Forelimb muscle (tissue), 1 donor: ENCODE data around the gene DUSP5. TPM values are rescaled to one million over a fixed set of nuclear protein-coding genes. Genes with fewer than 3 reads are reported as not detected.

Experiments used
- DNase-seq: peaks from one replicate; pipeline ENCODE4 v3.0.0-alpha.2; 2013; ENCODE audit warnings: low read depth
- polyA plus RNA-seq: library from polyadenylated mRNA; unstranded; fragments of 120-200 nt; gene quantifications from one replicate; pipeline ENCODE4 v1.2.1, GENCODE V29; 2013; ENCODE audit not compliant: insufficient read length

DUSP5 gene
- polyA plus RNA-seq, 1 donor, result 2.5 TPM

DNA sequence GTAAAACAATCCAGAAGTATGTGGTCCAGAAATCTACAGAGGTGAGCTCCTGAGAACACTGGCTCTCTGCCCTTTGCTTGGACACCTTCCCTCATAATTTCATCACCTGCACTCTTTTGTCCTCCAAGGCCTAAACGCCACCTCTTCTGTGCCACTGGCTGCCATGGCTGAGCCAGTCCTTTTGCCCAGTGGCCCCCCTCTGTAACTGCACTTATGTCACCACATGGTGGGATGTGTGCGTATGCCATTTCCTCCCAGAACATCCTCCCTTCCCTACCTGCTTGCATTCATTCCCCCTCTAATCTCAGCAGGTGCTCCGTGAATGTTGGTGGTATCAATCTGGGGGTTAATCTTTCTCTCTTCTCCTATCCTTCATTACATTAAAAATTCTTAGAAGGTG, 17.3 kb upstream of the DUSP5 start:
- no peak for DNase-seq

DNA sequence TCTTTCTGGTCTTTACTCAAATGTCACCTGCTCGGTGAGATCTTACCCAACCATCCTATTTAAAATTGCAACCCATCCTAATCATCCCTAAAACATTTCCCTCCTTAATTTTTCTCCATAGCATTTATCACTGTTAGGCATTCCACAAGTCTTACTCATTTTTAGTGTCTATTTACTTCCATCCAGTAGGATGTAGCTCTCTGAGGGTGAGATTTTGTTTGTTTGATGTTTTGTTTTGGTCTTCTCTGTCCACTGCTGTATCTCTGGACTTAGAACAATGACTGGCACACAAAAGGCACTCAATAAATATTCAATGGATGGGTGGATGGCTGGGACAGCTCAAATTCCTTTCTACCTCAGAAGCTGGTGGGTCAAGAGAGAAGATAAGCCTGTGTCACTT, 15.8 kb upstream of the DUSP5 start:
- no peak for DNase-seq

DNA sequence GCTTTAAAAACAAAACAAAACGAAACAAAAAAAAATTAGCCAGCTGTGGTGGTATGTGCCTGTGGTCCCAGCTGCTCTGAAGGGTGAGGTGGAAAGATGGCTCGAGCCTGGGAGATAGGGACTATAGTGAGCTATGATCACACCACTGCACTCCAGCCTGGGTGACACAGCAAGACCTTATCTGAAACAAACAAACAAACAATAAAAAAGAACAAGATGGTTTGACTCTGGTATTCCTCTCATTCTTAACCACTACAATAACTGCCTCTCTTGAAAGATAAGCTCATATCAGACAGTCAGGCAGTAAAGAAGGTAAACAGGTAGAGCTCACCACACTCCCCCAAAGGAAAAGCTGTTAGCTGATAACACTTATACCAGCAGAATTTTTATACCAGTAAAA, 14.1 kb upstream of the DUSP5 start:
- no peak for DNase-seq

- DNase-seq, result no peak
Measured at GRCh38 chr10:110485541-110485940, 12.2 kb upstream of the DUSP5 start.

DNA sequence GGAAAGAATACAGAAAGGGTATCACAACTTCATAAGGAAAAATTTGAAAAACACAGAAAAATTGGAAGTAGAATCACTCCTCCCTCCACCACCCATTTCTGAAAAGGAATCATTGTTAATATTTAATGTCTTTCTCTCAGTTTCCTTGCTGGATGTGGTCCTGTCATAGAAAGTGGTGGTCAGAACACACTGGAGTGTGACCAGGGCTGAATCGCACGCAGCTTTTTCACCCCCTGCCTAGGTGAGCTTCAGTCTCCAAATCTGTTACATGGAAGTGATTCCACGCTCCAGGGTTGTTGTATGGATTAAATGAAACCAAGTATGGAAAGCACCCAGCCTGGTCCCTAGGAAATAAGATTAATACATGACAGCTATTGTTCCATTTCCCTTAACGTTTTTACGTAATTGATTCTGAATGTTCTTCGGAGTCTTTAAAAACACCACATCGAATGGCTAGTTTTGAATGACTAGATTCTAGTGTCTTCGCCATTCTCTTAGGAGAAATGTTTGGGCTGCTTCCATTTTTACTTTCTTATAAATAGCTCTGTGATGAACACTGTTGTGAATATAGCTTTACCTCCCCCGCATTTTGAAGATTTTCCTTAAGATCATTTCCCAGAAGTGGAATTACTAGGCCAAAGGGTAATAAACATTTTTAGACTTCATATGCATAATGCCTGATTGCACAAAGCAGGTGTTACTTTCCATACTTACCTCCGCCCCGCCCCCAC, 10.9 kb upstream of the DUSP5 start:
- no peak for DNase-seq

GRCh38 chr10:110487411-110488331, 10.0 kb upstream of the DUSP5 start:
- DNase-seq, result no peak

GRCh38 chr10:110488332-110488681, 9.4 kb upstream of the DUSP5 start:
- no peak for DNase-seq

- DNase-seq, result no peak
Measured at GRCh38 chr10:110488940-110489339, 8.8 kb upstream of the DUSP5 start.

DNA sequence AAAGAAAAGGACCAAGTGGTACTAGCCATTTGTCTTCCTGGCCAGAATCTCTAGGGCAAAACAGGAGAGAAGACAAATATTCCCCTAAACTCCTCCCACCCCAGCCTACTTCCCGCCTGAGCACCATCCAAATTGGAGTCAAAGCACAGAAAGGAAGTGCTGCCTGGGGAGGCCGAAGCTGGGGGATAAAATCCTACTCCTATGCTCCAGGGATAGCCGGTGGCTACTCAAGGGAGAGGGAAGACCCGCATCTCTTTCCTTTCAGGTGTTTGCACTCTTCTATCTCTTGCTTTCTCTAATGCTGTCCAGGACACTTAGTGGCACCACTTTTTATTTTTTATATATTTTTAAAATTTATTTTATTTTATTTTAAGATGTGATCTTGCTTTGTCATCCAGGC, 7.1 kb upstream of the DUSP5 start:
- DNase-seq, result no peak

DNA sequence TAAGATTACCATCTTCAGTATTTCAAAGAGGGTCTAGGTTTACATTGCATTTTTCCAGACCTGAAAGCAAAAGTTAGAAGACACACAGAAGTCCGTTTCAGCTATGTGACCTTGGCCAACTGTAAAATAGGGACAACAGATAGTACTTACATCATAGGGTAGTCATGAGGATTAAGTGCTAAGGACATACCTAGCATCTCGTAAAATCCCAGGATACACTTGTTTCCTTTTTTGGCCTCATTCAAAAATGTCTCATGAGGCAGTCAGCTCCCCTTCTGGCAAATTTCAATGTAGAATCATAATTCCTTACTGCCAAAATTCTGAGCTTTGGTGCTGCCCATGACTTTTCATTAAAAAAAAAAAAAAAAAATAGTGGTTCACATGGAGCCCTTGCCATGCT, 6.4 kb upstream of the DUSP5 start:
- DNase-seq, result no peak

- no peak for DNase-seq
Measured at GRCh38 chr10:110492069-110492822, 5.5 kb upstream of the DUSP5 start.

- DNase-seq, result no peak
Measured at GRCh38 chr10:110493832-110494426, 3.8 kb upstream of the DUSP5 start.

- DNase-seq, result no peak
Measured at GRCh38 chr10:110494532-110494931, 3.2 kb upstream of the DUSP5 start.

DNA sequence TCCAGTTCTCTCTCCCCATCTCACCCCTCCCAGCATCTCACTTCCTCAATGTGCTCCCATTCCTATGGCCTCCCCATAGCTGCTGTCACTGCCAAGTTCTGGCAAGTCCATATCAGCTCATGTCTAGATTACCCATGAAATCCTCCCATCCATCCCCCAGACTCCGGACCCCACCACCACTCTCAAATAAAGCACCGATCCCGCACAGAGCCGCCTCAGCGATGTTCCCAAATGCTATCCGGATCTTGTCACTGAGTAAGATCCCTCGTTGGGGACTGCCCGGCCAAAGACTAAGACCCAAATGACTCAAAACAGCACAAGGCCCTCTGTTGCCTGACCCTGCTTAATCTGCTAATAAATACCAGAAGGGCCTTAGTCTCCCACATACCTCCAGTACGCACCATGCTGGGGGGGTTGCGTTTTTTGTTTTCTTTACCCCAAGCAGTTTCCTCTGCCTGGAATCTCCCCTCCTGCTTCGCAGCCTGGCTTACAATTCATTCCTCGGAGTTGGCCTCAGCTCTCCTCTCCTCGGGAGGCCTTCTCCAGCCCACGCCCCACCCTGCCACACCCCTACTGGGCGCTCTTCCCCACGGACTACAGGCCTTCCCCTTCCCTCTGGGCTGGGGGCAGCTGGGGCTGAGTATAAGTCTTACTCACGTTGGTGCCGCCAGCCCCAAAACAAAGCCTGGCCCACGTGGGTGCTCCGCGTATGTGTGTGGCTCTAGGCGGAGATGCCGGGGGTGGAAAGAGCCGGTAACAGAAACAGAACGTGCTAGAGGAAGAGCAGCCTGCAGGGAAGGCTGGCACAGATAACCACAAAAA, 1.8 kb upstream of the DUSP5 start:
- DNase-seq, result no peak

DNA sequence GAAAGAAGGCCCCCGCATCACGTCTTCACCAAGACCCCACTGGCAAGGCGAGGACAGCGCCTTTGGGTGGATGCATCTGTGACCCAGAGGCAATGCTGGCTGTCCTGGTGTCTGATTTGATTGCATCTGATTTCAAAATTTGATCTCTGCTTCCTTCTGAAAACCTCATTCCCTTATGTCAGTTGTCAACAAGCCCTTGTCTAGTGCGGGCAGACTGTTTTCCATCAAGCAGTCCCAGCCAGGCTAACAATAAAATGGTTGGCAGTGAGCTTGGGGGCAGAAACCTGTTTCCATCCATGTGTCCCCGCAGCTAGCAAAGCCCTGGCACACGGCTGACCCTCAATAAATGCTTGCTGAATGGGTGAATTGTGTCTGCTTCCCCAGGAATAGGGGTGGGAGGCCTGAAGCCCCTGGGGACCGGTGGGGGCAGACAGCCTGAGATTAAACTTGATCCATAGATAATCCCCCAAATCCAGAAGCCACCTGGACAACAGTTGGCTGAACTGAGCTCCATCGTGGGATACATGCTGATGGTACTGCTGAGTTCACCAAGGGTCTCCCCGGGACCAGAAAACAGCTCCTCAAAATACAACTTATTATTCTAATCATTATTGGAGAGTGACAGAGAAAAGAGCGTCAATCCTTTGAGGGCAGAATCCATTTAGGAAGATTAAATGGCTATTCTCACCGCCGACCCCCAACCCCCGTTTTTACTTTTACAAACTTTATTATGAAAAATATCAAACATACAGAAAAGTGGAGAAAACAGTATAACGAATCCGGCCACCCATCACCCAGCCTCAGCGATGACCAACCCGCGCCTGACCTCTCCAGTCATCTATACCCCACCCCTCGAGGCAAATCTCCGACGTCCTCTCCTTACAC, 912 bp upstream of the DUSP5 start:
- DNase-seq, result no peak

GRCh38 chr10:110498087-110498981, 627 bp downstream of the DUSP5 start:
- DNase-seq, result no peak

GRCh38 chr10:110498982-110499795, 1.5 kb downstream of the DUSP5 start:
- no peak for DNase-seq
